Right renal pelvis (tissue), 4 donors: ENCODE measurements around the gene TNK2. TPM values are rescaled to one million over a fixed set of nuclear protein-coding genes. Genes with fewer than 3 reads are reported as not detected.
"Not testable (repeated sequence)": the region's sequence is repeated elsewhere in the genome, so short reads cannot be mapped to it uniquely, and the experiment has no call there.

Experiments used
- DNase-seq, 4 donors: peaks; one replicate each; pipeline ENCODE4 v3.0.0-alpha.2; 2013; ENCODE audit warnings: low read depth in 4 of 4, low spot score in 3 of 4, missing footprints in 1 of 4
- polyA plus RNA-seq, 4 donors: library from polyadenylated mRNA; unstranded; fragments of 120-200 nt; gene quantifications; one replicate each; pipeline ENCODE4 v1.2.1, GENCODE V29; 2013; ENCODE audit not compliant: insufficient read length in 4 of 4

The TNK2 gene
- 10 to 100 TPM; 24.0 to 32.3 (median 27.5) TPM for polyA plus RNA-seq

- DNase-seq, result no peak
These were observed at the start of gene TNK2 for GRCh38 chr3:195907934-195908693. TNK2 (minus strand) TSS chr3:195908551; CDS start chr3:195888588, 19,963 bp downstream.

- DNase-seq, result no peak
These were observed 48.2 kb upstream of the TNK2 start for GRCh38 chr3:195956577-195956976.

- not testable (repeated sequence) for DNase-seq
These were observed 47.1 kb upstream of the TNK2 start for GRCh38 chr3:195955416-195955841.

DNA sequence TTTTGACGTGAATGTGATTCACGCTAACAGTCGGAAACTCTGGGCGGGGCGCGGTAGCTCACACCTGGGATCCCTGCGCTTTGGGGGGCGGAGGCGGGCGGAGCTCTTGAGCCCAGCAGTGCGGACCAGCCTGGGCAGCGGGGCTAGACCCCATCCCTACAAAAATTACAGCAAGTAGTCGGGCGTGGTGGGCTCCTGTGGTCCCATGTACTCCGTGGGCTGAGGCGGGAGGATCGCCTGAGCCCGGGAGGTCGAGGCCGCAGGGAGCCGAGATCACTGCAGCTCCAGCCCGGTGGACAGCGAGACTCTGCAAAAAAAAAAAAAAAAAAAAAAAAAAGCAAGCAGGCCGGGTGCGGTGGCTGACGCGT is 46.4 kb upstream of the TNK2 start:
- not testable (repeated sequence) for DNase-seq

- peak in 2 of 4 donors; percentile 33 to 46 for DNase-seq
These were observed 45.9 kb upstream of the TNK2 start for GRCh38 chr3:195954052-195954751.

DNA sequence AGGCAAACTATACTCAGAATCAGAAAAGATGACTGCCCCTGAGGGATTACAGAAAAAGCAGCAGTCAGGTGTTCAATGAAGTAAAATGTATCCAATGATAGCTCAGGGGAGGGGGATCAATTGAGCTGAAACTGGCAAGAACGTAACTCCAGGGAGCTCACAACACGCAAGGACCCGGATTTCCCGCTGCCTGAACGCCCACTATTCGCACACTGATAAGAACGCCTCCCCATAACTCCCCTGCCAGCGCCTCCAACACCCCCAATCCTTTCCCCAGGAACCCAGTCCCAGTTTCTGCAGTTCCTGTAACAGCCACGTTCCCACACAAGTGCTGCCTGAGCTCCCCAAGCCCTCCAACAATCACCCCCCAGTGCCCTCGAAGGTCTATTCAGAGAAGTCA is 44.2 kb upstream of the TNK2 start:
- not testable (repeated sequence) for DNase-seq

GRCh38 chr3:195951443-195952177 is 43.3 kb upstream of the TNK2 start:
- not testable (repeated sequence) for DNase-seq

GRCh38 chr3:195950731-195951130 is 42.4 kb upstream of the TNK2 start:
- not testable (repeated sequence) for DNase-seq

- DNase-seq, result not testable (repeated sequence)
These were observed 41.8 kb upstream of the TNK2 start for GRCh38 chr3:195950164-195950563.

DNA sequence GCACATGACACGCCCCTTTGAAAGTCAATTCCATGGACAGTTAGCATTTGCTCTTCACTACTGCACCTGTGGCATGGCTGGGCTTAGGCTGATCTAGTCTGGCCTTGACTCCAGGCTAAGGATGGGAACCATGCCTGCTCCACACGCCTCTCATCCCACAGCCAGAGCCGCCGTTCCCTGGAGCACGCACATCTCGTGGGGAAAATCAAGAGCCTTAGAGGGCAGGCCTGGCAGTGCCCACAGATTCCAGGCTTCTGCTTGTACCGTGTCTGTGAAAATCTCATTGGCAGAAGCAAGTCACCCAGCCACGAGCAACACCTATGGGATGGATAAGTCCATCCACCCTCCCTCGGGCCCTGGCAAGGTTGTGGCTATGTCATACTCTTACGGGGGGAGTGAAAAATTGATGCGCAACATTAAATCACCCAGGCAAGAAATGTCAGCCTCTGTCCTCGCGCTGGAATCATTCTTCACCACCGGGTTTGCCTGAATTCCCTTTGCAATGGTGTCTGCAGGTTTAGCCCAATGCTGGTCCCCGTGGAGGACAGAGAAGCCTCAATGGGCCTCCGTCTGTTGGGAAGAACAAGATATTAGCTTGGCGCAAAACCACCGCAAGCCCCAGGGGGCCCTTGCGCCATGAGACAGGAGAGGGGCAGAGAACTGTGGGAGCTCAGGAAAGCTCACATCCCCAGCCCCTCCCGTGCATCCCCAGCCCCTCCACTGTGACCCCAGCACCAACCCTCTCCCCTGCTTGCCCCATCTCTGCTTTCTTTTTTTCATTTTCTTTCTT is 38.8 kb upstream of the TNK2 start:
- not testable (repeated sequence) for DNase-seq

DNA sequence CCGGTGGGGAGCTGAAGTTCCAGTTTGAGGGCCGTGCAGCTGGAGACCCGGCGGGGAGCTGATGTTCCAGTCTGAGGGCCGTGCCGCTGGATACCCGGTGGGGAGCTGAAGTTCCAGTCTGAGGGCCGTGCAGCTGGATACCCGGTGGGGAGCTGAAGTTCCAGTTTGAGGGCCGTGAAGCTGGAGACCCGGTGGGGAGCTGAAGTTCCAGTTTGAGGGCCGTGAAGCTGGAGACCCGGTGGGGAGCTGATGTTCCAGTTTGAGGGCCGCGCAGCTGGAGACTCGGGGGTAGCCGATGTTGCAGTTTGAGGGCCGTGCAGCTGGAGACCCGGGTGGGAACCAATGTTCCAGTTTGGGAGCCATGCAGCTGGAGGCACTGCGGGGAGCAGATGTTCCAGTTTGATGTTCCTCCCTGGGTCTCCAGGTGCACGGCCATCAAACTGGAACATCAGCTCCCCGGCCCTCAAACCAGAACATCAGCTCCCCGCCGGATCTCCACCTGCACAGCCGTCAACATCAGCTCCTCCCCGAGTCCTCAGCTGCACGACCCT is 33.0 kb upstream of the TNK2 start:
- DNase-seq, result not testable (repeated sequence)

- not testable (repeated sequence) for DNase-seq
These were observed 32.5 kb upstream of the TNK2 start for GRCh38 chr3:195940806-195941205.

DNA sequence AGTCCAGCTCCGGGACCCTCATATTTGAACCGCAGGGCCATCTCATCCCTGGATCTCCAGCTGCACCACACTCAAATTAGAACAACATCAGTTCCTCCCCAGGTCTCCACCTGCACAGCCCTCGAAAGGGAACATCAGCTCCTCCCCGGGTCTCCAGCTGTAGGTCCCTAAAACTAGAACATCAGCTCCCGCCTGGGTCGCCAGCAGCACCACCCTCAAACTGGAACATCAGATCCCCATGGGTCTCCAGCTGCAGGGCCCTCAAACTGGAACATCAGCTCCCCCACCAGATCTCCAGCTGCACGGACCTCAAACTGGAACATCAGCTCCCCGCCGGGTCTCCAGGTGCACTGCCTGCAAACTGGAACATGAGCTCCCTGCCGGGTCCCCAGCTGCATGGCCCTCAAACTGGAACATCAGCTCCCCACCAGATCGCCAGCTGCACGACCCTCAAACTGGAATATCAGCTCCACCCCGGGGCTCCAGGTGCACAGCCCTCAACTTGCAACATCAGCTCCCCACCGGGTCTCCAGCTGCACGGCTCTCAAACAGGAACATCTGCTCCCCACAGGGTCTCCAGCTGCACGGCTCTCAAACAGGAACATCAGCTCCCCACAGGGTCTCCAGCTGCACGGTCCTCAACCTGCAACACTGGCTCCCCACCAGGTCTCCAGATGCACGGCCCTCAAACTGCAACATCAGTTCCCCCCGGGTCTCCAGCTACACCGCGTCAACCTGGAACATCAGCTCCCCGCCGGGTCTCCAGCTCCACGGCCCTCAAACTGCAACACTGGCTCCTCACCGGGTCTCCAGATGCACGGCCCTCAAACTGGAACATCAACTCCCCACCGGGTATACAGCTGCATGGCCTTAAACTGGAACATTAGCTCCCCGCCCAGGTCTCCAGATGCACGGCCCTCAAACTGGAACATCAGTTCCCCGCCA is 31.4 kb upstream of the TNK2 start:
- not testable (repeated sequence) for DNase-seq

DNA sequence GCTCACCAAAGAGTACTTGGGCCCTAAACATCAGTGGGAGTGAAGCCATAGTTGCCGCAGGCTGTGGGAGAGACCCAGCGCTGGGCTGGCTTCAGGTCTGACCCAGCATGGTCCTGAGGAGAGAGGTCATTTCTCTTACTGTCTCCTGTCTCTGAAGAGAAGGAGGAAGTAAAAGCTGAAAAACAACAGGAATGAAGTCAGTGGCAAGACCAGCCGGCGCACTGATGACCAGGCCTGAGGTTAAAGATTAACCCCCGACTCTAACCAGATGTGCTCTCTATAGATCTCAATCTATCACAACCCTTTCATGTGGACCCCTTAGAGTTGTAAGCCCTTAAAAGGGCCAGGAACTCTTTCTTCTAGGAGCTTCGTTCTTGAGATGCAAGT is 24.7 kb upstream of the TNK2 start:
- not testable (repeated sequence) for DNase-seq

DNA sequence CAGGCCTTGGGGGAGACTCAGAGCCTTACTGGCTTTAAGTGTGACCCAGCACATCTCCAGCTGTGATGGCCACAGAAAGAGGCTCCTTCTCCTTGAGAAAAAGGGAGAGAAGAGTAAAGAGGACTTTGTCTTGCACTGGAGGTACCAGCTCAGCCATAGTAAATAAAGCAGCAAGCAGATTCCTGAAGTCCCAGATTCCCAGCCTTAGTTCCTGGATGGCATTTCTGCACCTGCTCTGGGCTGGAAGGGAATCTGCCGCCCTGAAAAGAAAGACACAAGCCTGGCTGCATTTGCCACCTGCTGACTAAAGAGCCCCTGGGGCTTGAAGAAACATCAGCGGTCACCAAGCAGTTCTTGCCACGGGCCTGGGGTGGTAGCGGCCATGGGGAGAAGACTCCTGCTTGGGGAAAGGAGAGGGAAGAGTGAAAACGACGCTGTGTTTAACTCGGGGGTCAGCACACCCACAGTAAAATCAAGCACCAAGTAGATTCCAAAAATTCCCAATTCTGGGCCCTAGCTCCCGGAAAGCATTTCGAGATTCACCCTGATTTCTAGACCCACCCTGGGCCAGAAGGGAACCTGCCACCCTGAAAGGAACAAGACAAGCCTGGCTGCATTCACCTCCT is 24.2 kb upstream of the TNK2 start:
- no peak for DNase-seq

GRCh38 chr3:195931582-195932273 is 23.4 kb upstream of the TNK2 start:
- DNase-seq, result no peak

DNA sequence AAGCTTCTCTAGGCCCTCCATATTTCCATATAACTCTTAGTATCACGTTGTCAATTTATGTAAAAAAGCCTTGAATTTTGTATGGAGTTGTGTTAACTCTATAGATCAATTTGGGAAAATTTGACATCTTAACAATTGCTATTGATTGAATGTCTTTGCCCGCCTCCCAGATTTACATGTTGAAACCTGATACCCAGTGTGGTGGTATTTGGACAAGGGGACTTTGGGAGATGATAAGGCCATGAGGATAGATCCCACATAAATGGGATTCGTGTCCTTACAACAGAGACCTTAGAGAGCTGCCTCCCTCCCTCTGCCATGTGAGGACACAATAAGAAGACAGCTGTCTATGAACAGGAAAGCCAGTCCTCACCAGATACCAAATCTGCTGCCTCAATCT is 21.1 kb upstream of the TNK2 start:
- DNase-seq, result no peak

GRCh38 chr3:195921334-195921791 is 13.0 kb upstream of the TNK2 start:
- DNase-seq, result no peak
